Measurements from ENCODE around the gene CTIF.

Gene CTIF

DNA sequence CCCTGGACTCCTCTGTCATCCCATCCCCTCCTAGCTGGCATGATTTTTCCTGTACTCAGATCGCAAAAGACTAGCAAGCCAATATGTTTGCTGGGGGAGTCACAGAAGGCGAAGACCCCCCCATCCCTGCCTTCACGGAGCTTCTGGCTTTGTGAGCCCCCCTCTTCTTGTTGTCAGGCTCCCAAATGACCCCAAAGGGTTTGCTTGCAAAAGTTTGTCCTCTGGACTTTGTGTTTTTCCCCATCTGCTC, 242.0 kb downstream of the CTIF start:
- no peak for DNase-seq

DNA sequence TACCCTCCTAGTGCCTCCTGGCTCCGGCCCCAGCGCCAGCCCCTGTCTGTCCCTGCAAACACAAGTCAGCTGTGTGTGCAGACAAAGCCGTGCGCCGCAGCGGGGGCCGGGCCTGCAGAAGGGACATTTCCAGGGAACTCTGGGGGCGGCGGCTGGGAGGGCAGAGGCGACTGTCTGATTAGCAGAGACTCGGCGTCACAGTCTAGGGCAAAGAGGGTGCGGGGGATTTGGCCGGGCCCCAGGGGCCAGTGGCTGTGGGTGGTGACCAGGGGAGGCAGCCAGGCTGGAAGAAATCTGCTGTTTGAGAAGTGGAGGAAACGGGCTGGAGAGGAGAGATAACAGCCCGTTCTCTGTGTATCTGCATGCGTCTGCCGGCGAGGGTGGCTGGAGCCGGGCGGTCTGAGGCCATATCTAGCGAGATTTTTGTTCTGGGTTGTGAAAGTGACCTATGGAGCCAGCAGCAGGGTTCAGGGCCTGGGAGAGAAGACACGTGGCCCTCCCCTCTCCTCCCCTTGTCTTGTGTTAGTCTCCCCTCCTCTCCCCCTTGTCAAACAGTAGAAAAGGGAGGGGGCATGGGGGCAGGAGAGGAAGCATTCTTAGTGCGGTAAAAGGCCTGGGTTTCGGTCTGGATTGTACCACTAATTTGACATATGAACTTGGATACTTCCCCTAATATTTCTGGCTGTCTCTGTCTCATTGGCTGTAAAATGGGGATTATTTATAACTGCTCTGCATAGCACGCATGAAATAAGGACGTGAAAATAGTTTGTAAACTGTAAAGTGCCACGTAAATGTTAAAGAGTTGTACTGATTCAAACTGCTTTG, 242.5 kb downstream of the CTIF start:
- no peak for DNase-seq

GRCh38 chr18:48781988-48782363, 243.1 kb downstream of the CTIF start:
- no peak for DNase-seq

GRCh38 chr18:48782381-48782861, 243.6 kb downstream of the CTIF start:
- DNase-seq: no peak

DNA sequence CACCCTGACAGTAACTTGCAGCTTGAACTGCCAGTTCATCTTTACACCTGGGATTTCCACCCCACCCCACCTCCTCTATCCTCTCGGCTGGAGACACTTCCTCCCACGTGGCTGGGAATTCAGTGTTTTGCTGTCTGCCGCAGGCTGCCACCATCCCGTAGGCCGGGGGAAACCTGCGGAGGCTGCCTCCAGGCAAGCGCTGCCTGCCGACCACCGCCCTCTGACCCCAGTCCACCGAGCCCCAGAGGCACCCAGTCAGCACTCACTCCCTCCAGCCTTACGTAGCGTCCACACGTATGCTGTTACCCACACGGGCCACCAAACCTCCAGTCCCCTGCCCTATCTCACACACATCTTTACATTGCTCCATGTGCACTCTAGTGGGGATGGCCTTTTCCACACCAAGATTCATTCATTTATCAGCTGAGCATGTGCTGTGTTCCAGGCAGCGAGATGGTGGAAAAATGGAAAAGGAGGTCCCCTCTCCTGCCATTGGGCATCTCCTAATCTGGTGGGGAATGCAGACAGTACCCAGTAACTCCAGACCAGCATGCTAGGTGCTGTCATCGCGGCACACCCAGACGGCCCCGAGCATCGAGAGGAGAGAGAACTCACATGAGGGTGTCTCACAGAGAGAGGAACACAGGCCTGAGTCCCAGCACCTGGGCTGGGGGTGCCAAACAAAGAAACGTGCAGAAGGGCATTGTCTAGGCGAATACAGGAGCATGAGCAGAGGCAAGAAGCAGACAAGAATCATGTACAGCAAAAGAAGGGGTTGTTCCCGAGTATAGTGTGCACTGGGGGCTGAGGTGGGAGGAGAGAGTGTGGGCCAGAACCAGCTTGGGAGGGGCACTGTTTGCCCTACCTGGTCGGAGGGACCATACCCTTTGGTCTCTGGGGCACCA, 245.0 kb downstream of the CTIF start:
- DNase-seq: no peak

- no peak for DNase-seq
These were observed 245.8 kb downstream of the CTIF start for GRCh38 chr18:48784656-48785055.

DNA sequence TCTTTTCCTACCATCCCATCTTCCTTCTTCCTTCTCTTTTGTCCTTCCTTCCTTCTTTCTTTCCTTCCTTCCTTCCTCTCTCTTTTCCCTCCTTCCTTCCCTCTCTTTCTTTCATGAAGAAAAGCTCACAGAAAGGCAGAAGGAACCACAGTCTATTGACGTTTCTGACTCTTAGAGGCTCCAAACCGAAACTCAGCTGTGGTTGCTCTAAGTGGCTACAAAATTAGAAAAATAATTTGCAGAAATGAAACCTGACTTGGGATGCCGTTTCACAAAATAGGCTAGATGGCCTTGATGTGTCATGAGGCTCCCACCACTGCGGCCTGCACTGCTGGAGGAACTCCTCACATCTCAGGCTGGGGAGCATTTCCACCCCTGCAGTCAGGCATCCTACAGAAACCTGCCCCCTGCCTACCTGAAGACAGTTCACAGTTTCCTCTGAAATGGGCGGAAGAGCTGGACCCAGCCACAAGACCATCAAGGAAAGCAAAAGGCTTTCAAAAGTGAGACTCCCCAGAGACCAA, 246.3 kb downstream of the CTIF start:
- DNase-seq: no peak

DNA sequence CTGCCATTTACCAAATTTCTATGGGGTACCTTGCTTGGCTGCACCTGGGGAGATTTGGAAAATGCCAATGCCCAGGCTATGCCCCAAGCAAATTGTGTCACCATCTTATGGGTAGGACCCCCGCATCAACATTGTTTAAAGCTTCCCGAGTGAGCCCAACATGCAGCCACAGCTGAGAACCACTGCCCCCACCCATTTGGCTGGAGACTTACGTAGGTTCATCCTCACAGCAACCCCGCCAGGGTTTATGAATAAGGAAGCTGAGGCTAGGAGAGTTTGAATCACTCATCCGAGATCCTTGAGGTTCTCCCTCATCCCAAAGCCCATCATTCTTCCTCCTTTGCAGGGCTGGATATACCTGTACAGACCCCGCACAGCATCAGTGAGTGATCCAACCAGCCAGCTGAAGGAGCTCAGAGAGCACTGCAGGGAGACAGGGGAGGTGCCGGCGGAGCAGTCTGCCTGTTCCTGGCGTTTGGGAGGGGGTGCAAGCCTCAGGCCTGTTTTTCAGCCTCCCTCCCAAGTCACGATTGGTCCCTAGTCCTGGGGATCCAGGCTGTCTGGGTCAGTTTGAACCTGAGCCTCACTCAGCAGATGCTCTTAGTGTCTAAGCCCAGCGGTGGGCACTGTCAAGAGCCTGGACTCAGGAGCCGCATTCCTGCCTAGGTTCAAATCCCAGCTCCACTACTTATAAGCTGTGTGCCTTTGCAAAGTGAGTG, 247.1 kb downstream of the CTIF start:
- DNase-seq: no peak

GRCh38 chr18:48786455-48787202, 247.8 kb downstream of the CTIF start:
- no peak for DNase-seq

DNA sequence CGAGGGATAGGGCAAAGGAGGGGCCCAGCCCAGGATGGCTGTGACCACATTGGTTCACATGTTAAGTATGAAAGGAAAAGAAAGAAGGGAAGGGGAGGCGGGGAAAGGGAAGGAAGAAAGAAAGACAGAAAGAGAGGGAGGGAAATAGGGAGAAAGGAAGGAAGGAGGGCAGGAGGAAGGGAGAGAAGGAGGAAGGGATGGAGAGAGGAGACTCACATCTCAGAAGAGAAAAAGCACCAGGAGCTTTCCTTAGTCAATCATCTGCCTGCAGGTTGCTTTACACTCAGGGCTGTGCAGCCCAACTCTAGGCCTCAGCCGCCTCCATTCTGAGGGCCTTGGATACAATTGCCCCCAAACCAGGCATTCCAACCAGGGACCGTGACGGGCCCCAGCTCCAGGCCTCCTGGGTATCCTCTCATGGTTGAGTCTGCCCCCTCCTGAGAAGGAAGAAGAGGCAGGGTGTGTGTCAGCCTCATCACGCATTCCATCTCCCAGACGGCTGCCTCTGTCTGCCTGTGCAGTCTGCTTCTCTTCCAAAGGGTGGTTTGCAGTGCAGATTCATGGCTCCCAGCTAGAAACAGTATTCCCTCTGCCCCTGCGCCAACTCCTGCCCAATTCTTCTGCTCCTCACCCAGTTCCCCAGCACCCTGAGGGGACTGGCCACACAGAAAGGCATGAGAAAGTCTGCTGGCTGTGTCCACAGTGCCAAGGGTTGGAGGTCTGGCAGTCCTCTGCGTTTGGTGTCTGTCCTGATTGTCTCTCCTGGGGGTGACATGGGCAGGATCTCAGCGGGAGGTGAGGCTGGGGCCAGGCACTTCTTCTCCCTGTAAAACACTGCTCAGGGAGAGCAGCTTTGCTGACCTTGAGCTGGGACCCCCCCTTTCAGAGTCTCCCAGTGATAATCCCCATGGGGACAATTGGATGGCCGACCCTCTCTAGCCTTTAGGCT, 248.6 kb downstream of the CTIF start:
- no peak for DNase-seq

- no peak for DNase-seq
These were observed 249.5 kb downstream of the CTIF start for GRCh38 chr18:48788373-48788772.

- no peak for DNase-seq
These were observed 250.5 kb downstream of the CTIF start for GRCh38 chr18:48789259-48789812.

DNA sequence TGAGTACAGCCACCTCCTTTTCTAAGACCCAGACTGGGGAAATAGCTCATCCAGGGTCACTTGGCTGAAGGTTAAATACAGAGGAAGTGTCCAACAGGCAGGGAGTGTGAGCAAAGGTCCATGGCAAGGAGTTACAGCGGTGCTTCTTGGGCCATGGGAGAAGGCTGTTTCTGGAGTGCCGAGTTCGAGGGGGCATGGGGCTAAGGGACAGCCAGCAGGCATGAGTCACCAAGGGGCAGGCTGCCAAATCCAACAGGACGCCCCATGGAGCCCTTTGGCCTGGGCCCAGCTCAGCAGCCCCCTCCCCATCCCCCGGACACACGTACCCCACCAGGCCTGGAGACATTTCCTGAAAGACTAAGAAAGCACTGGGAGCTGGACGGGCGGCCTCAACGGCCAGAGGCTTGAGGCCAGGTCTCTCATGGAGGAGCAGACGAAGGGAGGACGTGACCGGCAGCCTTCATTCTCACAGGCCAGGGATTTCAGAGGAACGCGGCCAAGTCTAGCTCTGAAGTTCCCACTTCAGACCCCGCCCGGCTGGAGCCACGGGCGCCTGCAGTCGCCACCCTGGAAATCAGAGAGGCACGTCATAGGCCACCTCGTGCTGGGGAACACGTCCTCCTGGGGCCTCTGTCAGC, 251.5 kb downstream of the CTIF start:
- no peak for DNase-seq

DNA sequence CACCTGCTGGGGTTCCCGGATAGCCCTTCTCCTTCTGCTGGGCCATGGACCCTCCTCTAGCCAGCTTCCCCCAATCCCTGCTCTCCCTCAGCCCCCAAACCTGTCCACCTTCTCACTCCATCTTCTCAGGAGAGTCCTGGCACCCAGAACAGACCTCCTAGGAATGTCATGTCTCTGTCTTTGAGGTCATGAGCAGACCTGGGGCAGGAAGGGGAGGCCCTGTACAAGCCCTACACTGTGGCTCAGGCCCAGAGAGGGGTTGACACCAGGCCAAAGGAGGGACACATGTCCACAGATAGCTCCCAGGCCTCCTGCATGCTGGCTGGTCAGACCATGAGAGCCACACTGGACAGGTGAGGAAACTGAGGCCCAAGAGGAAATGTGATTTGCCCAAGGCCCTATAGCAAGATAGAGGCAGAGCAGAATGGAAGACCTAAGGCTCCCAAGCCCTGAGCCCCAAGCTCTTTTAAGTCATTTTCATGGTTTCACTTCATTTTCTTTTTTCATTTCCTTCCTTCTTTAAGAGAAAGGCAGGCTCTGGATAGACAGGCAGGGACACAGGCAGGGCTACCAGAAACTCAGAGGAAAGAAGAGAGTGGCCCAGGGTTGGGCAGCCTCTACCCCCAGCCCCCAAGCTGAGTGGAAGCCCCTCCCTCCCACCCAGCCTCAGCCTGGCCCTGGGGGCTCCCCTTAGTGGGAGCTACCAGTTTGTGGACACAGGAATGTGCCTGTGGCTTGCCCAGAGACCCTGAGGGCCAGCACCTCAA, 252.2 kb downstream of the CTIF start:
- no peak for DNase-seq

DNA sequence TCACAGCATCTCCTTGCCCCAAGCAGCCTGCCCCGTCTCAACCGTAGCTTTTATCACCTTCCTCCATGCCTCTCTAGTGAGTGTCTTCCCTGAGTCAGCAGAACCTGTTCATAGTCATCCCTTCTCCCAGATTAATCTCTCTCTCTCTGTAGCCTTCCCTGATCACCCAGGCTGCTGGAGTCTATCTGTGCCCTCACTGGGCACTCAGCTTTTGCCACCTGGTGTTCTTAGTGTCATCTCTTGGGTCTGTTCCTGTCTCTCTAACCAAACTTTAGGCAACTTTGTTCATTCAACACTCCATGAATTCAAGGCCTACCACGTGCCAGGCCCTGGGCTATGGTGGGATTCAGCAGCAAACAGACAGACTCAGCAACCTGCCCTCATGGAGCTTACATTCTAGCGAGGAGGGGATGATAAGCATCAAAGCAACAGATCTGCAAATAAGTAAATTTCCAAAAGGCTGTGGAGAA, 252.8 kb downstream of the CTIF start:
- no peak for DNase-seq

DNA sequence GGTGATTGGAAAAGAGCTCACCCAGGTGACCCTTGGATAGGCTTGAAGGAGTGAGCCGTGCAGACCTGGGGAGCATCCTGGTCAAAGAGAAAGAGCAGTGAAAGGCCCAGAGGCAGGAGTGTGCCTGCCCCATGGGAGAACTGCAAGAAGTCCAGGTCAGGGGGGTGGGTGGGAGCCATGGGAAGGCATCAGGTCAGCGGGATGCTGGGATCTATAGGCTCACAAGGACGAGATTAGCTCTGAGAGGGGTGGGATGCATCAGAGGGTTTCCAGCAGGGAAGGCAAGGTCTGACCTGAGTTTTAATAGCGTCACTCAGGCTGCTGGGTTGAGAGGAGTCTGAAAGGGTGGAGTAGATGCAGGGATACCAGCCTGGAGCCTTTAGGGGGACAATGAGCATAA, 253.3 kb downstream of the CTIF start:
- DNase-seq: no peak

DNA sequence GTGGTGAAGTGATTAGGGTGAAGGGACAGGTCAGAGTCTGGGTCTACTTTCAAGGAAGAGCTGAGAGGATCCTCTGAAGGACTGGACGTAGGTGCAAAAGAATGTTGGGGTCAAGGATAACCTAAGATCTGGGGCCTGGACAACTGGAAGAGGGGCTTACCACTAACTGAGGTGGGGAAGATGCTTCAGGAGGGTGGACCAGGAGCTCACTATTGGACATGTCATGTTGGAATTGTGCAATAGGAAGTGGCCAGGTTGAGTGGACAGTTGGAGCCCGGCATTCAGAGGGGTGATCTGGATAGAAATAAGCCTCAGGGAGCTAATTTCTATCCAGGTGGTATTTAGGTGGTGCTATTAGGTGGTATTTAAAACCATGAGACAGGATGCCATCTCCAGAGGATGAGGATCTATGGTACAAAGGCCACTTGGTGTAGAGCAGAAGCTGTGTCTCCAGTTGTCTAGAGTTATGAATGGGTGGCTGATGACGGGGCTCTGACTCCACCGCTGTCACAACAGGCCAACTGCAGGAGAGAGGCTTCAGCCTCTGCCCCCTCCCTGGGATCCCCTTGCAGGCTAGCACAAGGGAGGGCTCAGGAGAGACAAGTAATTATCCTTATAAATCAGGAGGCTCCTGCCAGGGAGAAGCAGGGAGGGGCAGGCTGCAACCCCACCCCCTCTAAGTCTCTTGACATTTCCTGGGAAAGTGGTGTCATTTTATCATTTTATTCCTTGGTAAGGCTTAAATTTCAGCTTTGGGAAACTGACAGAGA, 254.0 kb downstream of the CTIF start:
- no peak for DNase-seq

- no peak for DNase-seq
These were observed 255.6 kb downstream of the CTIF start for GRCh38 chr18:48794251-48794970.
